ENCODE data around the gene ZBTB20. TPM values are rescaled to one million over a fixed set of nuclear protein-coding genes. Genes with fewer than 3 reads are reported as not detected.

The ZBTB20 gene
- total and polyA plus RNA-seq, 7 donors = under 0.01 to 113 (median 58.6) TPM

DNA sequence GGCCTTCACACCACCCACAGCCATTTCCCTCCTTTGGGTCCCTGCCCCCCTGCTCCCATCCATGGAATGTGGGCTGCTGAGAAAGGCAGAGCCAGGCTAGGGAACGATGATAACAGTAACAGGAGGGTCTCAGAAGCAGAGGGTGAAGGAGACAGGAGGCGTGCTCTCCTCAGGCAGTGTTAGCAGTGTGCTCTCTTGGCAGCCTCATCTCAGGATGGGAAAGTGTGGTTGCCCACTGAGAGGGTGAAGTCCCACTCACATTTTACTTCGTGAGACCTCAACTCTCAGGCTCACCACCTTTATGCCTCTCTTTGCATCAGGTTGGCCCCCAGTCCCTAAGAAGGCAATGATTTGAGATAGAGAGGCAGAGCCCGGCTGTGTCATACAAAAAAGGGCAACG is 828.8 kb downstream of the ZBTB20 start:
- no peaks in the 10 kb centered on the region for H3K4me1 ChIP-seq
- DNase-seq = no peak
- intact Hi-C loops (cut with DNase I) = no loop called here
- no peaks in the 10 kb centered on the region for H3K27me3 ChIP-seq
- WGBS, 2 donors = 87 to 92% methylated on average over 5 of the region's 5 CpGs
- H3K27ac ChIP-seq = no peak overlapping the region
- TF ChIP-seq, protein P1, sequence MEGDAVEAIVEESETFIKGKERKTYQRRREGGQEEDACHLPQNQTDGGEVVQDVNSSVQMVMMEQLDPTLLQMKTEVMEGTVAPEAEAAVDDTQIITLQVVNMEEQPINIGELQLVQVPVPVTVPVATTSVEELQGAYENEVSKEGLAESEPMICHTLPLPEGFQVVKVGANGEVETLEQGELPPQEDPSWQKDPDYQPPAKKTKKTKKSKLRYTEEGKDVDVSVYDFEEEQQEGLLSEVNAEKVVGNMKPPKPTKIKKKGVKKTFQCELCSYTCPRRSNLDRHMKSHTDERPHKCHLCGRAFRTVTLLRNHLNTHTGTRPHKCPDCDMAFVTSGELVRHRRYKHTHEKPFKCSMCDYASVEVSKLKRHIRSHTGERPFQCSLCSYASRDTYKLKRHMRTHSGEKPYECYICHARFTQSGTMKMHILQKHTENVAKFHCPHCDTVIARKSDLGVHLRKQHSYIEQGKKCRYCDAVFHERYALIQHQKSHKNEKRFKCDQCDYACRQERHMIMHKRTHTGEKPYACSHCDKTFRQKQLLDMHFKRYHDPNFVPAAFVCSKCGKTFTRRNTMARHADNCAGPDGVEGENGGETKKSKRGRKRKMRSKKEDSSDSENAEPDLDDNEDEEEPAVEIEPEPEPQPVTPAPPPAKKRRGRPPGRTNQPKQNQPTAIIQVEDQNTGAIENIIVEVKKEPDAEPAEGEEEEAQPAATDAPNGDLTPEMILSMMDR (IDR thresholded peaks at IDR 0.05) = no peak
- no peak for TF ChIP-seq POLR2A (IDR thresholded peaks at IDR 0.05)
- no peak for TF ChIP-seq POLR2AphosphoS5 (IDR thresholded peaks at IDR 0.05)
- TF ChIP-seq EP300 (IDR thresholded peaks at IDR 0.05) = no peak
- H3K4me3 ChIP-seq = no peak overlapping the region
- no peaks in the 10 kb centered on the region for H3K36me3 ChIP-seq
- no peaks in the 10 kb centered on the region for H3K9me3 ChIP-seq

DNA sequence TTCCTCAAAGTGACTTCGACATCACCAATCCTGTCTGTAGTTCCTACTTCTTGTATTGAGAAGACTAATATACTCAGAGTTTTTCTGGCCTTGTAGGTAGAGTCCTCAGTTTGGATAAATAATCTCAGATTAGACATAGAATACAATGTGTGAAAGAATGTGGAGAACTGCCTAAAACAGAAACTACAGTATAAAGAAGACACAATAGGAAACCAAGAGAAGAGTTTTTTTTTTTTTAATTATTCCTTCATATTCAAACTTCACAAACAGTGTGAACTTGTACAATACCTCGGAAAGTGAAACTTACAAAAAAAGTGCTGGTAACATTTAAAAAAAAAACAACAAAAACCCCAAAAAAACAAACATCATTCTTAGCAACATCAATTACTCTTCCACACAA is 832.8 kb downstream of the ZBTB20 start:
- H3K4me1 ChIP-seq = no peaks in the 10 kb centered on the region
- TF ChIP-seq POLR2AphosphoS5 (IDR thresholded peaks at IDR 0.05) = no peak
- TF ChIP-seq, protein P1 (IDR thresholded peaks at IDR 0.05) = no peak
- TF ChIP-seq POLR2A (IDR thresholded peaks at IDR 0.05) = no peak
- no peak for TF ChIP-seq EP300 (IDR thresholded peaks at IDR 0.05)
- 83 to 93% methylated on average over 2 of the region's 2 CpGs for WGBS, 2 donors
- intact Hi-C loops (cut with DNase I) = no loop called here
- H3K4me3 ChIP-seq = no peak overlapping the region
- H3K27ac ChIP-seq = no peak overlapping the region
- no peaks in the 10 kb centered on the region for H3K36me3 ChIP-seq
- no peak for DNase-seq
- H3K27me3 ChIP-seq = no peaks in the 10 kb centered on the region
- no peaks in the 10 kb centered on the region for H3K9me3 ChIP-seq

DNA sequence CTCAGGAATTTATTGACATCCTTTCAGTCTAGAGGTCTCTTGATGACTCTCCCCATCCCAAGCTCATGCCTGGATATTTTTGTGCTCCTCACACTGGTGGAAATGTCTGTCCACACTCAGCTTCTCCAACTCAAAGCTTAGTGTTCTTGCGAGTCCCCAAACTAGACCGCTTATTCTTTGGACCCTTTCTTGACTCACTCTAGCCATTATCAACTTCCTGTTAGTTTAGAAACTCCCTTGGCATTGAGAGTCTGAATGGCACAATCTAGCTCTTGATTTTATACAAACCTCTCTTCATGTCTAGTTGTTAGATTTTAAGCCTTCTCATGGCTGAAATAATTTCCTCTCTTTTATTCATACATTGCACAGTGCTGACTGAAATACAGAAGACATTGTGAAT is 833.7 kb downstream of the ZBTB20 start:
- no peak for DNase-seq
- H3K4me1 ChIP-seq = no peaks in the 10 kb centered on the region
- 92 to 94% methylated on average over 2 of the region's 2 CpGs for WGBS, 2 donors

DNA sequence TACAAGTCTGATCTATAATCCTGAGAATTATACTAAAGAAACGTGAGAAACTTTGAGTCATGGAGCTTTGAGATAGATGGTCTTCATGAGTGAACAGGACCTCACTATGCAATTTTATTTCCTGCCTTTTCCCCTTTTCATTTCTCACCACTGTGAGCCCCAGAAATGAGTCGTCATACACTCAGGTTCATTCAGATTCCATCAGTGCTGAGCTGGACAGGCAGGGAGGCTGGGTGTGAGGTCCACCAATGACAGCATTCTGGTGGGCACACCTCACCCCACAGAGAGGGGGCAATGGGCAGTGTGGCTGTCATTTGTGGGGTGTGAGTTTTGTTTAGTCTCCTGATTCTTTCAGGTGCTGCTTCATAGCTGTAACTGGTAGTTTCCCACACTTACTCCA is 836.4 kb downstream of the ZBTB20 start:
- WGBS, 2 donors = 72 to 77% methylated on average over 2 of the region's 2 CpGs
- intact Hi-C loops (cut with DNase I) = no loop called here
- H3K4me1 ChIP-seq = no peaks in the 10 kb centered on the region
- DNase-seq = no peak
- no peak overlapping the region for H3K4me3 ChIP-seq
- no peak overlapping the region for H3K27ac ChIP-seq
- TF ChIP-seq POLR2A (IDR thresholded peaks at IDR 0.05) = no peak
- no peak for TF ChIP-seq POLR2AphosphoS5 (IDR thresholded peaks at IDR 0.05)
- no peak for TF ChIP-seq EP300 (IDR thresholded peaks at IDR 0.05)
- TF ChIP-seq, protein P1 (IDR thresholded peaks at IDR 0.05) = no peak
- H3K27me3 ChIP-seq = peaks cover 0 to 4% (median 0%) of the 10 kb centered on the region in 3 donors
- no peaks in the 10 kb centered on the region for H3K9me3 ChIP-seq
- H3K36me3 ChIP-seq = no peaks in the 10 kb centered on the region

More for the DNA sequence above, 833.7 kb downstream of the ZBTB20 start:
- TF ChIP-seq POLR2AphosphoS5 (IDR thresholded peaks at IDR 0.05) = no peak
- Histone ChIP-seq H3K4me3 (no peak overlapping the region), H3K9me3 (no peaks in the 10 kb centered on the region), H3K36me3 (no peaks in the 10 kb centered on the region), H3K27me3 (peaks cover 0 to 2% (median 0%) of the 10 kb centered on the region in 3 donors), H3K27ac (no peak overlapping the region)
- intact Hi-C loops (cut with DNase I) = no loop called here

DNA sequence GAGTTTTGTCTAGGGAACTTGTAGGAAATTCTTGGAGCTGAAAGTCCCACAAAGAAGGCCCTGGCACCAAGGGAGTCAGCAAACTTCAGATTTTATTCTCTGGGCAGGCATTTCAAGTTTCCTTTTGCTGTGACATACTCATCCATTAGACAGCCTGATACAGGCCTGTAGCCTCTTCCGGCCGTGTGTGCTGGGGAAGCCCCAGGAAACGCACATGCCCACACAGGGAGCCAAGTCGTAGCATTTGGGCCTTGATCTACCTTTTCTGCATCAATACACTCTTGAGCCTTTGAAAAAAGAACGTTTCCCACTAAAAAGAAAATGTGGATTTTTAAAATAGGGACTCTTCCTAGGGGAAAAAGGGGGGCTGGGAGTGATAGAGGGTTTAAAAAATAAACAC is 838.3 kb downstream of the ZBTB20 start:
- no peak overlapping the region for H3K27ac ChIP-seq
- 65 to 84% methylated on average over 5 of the region's 5 CpGs for WGBS, 2 donors

More for the DNA sequence above, 838.3 kb downstream of the ZBTB20 start:
- TF ChIP-seq POLR2AphosphoS5 (IDR thresholded peaks at IDR 0.05) = no peak
- TF ChIP-seq POLR2A (IDR thresholded peaks at IDR 0.05) = no peak
- TF ChIP-seq, protein P1 (IDR thresholded peaks at IDR 0.05) = no peak
- TF ChIP-seq EP300 (IDR thresholded peaks at IDR 0.05) = no peak
- no peaks in the 10 kb centered on the region for H3K9me3 ChIP-seq
- no peak overlapping the region for H3K4me3 ChIP-seq
- H3K36me3 ChIP-seq = no peaks in the 10 kb centered on the region
- peaks cover 0 to 4% (median 0%) of the 10 kb centered on the region in 3 donors for H3K27me3 ChIP-seq
- DNase-seq = no peak
- intact Hi-C loops (cut with DNase I) = no loop called here
- no peaks in the 10 kb centered on the region for H3K4me1 ChIP-seq
